HL-60 (cell line): ENCODE results near the gene ZNF470.

Experiments
- DNase-seq, 2 experiments: peaks; one replicate each; pipeline ENCODE4 v3.0.0-alpha.2; 2010 to 2020; ENCODE audit warnings: low read depth in 1 of 2, low spot score in 1 of 2
- H3K27ac ChIP-seq: fragments of 250-450 bp; sonication (Bioruptor Pico); replicated peaks from 2 replicates; pipeline ENCODE4 v1.5.1; 2020; ENCODE audit warnings: mild to moderate bottlenecking, moderate library complexity
- H3K27me3 ChIP-seq: fragments of 250-450 bp; sonication (Bioruptor Pico); 2 replicates; pipeline ENCODE4 v1.5.1; 2021; ENCODE audit warnings: mild to moderate bottlenecking, moderate library complexity; ENCODE audit not compliant: insufficient read depth, poor library complexity, severe bottlenecking
- H3K4me3 ChIP-seq: replicated peaks from 2 replicates; pipeline ENCODE4 v1.5.1; 2011; ENCODE audit warnings: mild to moderate bottlenecking, control low read depth, low read length; ENCODE audit not compliant: insufficient read depth
- CTCF ChIP-seq: IDR thresholded peaks from one replicate; pipeline ENCODE4 v1.5.1; 2011; ENCODE audit warnings: low read length, control low read depth, inconsistent platforms; ENCODE audit not compliant: insufficient read depth
- GABPA ChIP-seq: IDR thresholded peaks from 2 replicates; pipeline ENCODE4 v1.6.1; 2012; ENCODE audit warnings: low read depth
- POLR2AphosphoS5 ChIP-seq: IDR thresholded peaks from 2 replicates; pipeline ENCODE4 v1.6.1; 2012; ENCODE audit warnings: low read depth
- REST ChIP-seq: IDR thresholded peaks from 2 replicates; pipeline ENCODE4 v1.6.1; 2012; ENCODE audit warnings: low read depth; ENCODE audit not compliant: insufficient replicate concordance
- SPI1 ChIP-seq: IDR thresholded peaks from 2 replicates; pipeline ENCODE4 v1.6.1; 2012; ENCODE audit warnings: low read depth, mild to moderate bottlenecking, borderline replicate concordance

The ZNF470 gene

GRCh38 chr19:56637976-56638555 is 70.8 kb downstream of the ZNF470 start:
- peak; percentile 99 for TF ChIP-seq REST
- TF ChIP-seq SPI1: no peak
- TF ChIP-seq CTCF: no peak
- 0 out of 2 replicates have a peak, but pooled peaks have one; percentile 16 for TF ChIP-seq POLR2AphosphoS5
- no peak for TF ChIP-seq GABPA
- no peak overlapping the region for H3K4me3 ChIP-seq
- H3K27ac ChIP-seq: no peak overlapping the region
- H3K27me3 ChIP-seq: no peaks in the 10 kb centered on the region
- DNase-seq: peak; percentile 48 to 76
